ENCODE measurements around the gene COL6A5. TPM values are rescaled to one million over a fixed set of nuclear protein-coding genes. Genes with fewer than 3 reads are reported as not detected.

Gene COL6A5
- polyA plus RNA-seq, 1 of the 3 experiments (the other 2 are of a cell fraction) = not detected

- no peak for TF ChIP-seq FOSL2 (IDR thresholded peaks at IDR 0.05; ENCODE audit: borderline replicate concordance, low read depth)
- TF ChIP-seq SMC3 (IDR thresholded peaks at IDR 0.05; ENCODE audit: low read depth, low read length) = no peak
- TF ChIP-seq EZH2phosphoT487 (IDR thresholded peaks at IDR 0.05; ENCODE audit: borderline replicate concordance, low read depth) = no peak
- TF ChIP-seq TEAD4 (IDR thresholded peaks at IDR 0.05; ENCODE audit: borderline replicate concordance, insufficient read depth) = no peak
Measured at GRCh38 chr3:130383424-130383823, 38.0 kb downstream of the COL6A5 start (continued).

- Histone ChIP-seq H3K9me3 (no peaks in the 10 kb centered on the region), H3F3A (replicated peaks; ENCODE audit: insufficient read depth) (no peaks in the 10 kb centered on the region), H2AFZ (ENCODE audit: low read depth) (no peak overlapping the region), H3K27ac (ENCODE audit: low read depth in 2 of 2, low read length in 1 of 2) (no peak overlapping the region), H3K4me2 (no peak overlapping the region), H4K20me1 (ENCODE audit: insufficient read depth) (no peaks in the 10 kb centered on the region), H3K9ac (no peak overlapping the region), H3K4me1 (ENCODE audit: control insufficient read depth in 1 of 2, insufficient read depth in 2 of 2, low read depth in 1 of 2, low read length in 1 of 2) (no peaks in the 10 kb centered on the region), H3K27me3 (ENCODE audit: insufficient read depth) (no peaks in the 10 kb centered on the region), H3K9me2 (no peaks in the 10 kb centered on the region), H3K36me3 (replicated peaks in 1 of 2; ENCODE audit: control insufficient read depth in 1 of 2, insufficient read depth in 2 of 2, low read length in 1 of 2) (no peaks in the 10 kb centered on the region), H3K4me3 (ENCODE audit: low read depth in 2 of 2, low read length in 1 of 2) (no peak overlapping the region), H3K79me2 (ENCODE audit: insufficient read depth) (no peaks in the 10 kb centered on the region)
- ChIA-PET CTCF (no interaction called here), POLR2A (no interaction called here)
- TF ChIP-seq ZBTB33 (IDR thresholded peaks at IDR 0.05; ENCODE audit: borderline replicate concordance, low read depth) (no peak), USF2 (IDR thresholded peaks at IDR 0.05; ENCODE audit: borderline replicate concordance, low read depth, low read length) (no peak), IRF3 (IDR thresholded peaks at IDR 0.05; ENCODE audit: low read depth, low read length) (no peak)
- WGBS (ENCODE audit: low lambda C conversion rate) = 19% methylated on average over 3 of the region's 3 CpGs
- DNase-seq = no peak
Measured at GRCh38 chr3:130384476-130385025, 39.1 kb downstream of the COL6A5 start.

- H3K27ac ChIP-seq (ENCODE audit: low read depth in 2 of 2, low read length in 1 of 2) = no peak overlapping the region
- H3K4me2 ChIP-seq = no peak overlapping the region
- no peaks in the 10 kb centered on the region for H3K9me2 ChIP-seq
- H3K9ac ChIP-seq = no peak overlapping the region
- no peaks in the 10 kb centered on the region for H3F3A ChIP-seq (replicated peaks; ENCODE audit: insufficient read depth)
- WGBS (ENCODE audit: low lambda C conversion rate) = 5% methylated on average over 2 of the region's 2 CpGs
- H3K79me2 ChIP-seq (ENCODE audit: insufficient read depth) = no peaks in the 10 kb centered on the region
- H4K20me1 ChIP-seq (ENCODE audit: insufficient read depth) = no peaks in the 10 kb centered on the region
- H3K4me3 ChIP-seq (ENCODE audit: low read depth in 2 of 2, low read length in 1 of 2) = no peak overlapping the region
- DNase-seq = no peak
- ChIA-PET CTCF (no interaction called here), POLR2A (no interaction called here)
- H2AFZ ChIP-seq (ENCODE audit: low read depth) = no peak overlapping the region
- no peaks in the 10 kb centered on the region for H3K27me3 ChIP-seq (ENCODE audit: insufficient read depth)
- H3K36me3 ChIP-seq (replicated peaks in 1 of 2; ENCODE audit: control insufficient read depth in 1 of 2, insufficient read depth in 2 of 2, low read length in 1 of 2) = no peaks in the 10 kb centered on the region
- H3K9me3 ChIP-seq = no peaks in the 10 kb centered on the region
- no peaks in the 10 kb centered on the region for H3K4me1 ChIP-seq (ENCODE audit: control insufficient read depth in 1 of 2, insufficient read depth in 2 of 2, low read depth in 1 of 2, low read length in 1 of 2)
- no peak for TF ChIP-seq POLR2AphosphoS5 (IDR thresholded peaks at IDR 0.05; ENCODE audit: low read depth, low read length)
- no peak for TF ChIP-seq MAX (IDR thresholded peaks at IDR 0.05; ENCODE audit: low read depth)
- TF ChIP-seq RAD21 (IDR thresholded peaks at IDR 0.05; ENCODE audit: low read length) = no peak
- TF ChIP-seq CTCF (IDR thresholded peaks at IDR 0.05) = no peak
- no peak for TF ChIP-seq FOXJ3 (CRISPR knock-in tag; IDR thresholded peaks at IDR 0.05)
- TF ChIP-seq IRF3 (IDR thresholded peaks at IDR 0.05; ENCODE audit: low read depth, low read length) = no peak
- TF ChIP-seq GABPA (IDR thresholded peaks at IDR 0.05; ENCODE audit: low read depth) = no peak
- no peak for TF ChIP-seq NRF1 (IDR thresholded peaks at IDR 0.05; ENCODE audit: low read depth, low read length)
- TF ChIP-seq RXRA (IDR thresholded peaks at IDR 0.05; ENCODE audit: borderline replicate concordance, low read depth) = no peak
- no peak for TF ChIP-seq MEF2A (IDR thresholded peaks at IDR 0.05; ENCODE audit: borderline replicate concordance, low read depth)
Measured at GRCh38 chr3:130386604-130387263, 41.3 kb downstream of the COL6A5 start.

All from SK-N-SH (cell line).